Measurements from ENCODE around the gene LRBA.

The LRBA gene

GRCh38 chr4:150218447-150218846, 796.6 kb downstream of the LRBA start:
- no peak for DNase-seq

GRCh38 chr4:150217808-150218207, 797.3 kb downstream of the LRBA start:
- no peak for DNase-seq

GRCh38 chr4:150217192-150217591, 797.9 kb downstream of the LRBA start:
- DNase-seq = no peak

- no peak for DNase-seq
Observed at GRCh38 chr4:150216726-150217125, 798.4 kb downstream of the LRBA start.

GRCh38 chr4:150215601-150216000, 799.5 kb downstream of the LRBA start:
- no peak for DNase-seq

Measured in NCI-H1930 (cell line).